Chondrocyte (in vitro differentiated cells): Measurements from ENCODE around the gene RESP18. TPM values are rescaled to one million over a fixed set of nuclear protein-coding genes. Genes with fewer than 3 reads are reported as not detected.
"Not testable (repeated sequence)": the region's sequence is repeated elsewhere in the genome, so short reads cannot be mapped to it uniquely, and the experiment has no call there.

Experiments used
- DNase-seq: peaks from one replicate; pipeline ENCODE4 v3.0.0; 2021; ENCODE audit warnings: mixed read lengths, low spot score
- H3K27ac Mint-ChIP-seq: one replicate; pipeline ENCODE4 v1.8.0; 2021; ENCODE audit warnings: mild to moderate bottlenecking, moderate library complexity, mixed read lengths; ENCODE audit not compliant: unreplicated experiment
- H3K27me3 Mint-ChIP-seq: 2 replicates; pipeline ENCODE4 v1.8.0; 2021; ENCODE audit warnings: low read depth, mixed read lengths
- H3K36me3 Mint-ChIP-seq: 2 replicates; pipeline ENCODE4 v1.8.0; 2021; ENCODE audit warnings: low read depth, mixed read lengths
- H3K4me1 Mint-ChIP-seq: 2 replicates; pipeline ENCODE4 v1.8.0; 2021; ENCODE audit warnings: low read depth, mild to moderate bottlenecking, mixed read lengths
- H3K4me3 Mint-ChIP-seq: one replicate; pipeline ENCODE4 v1.8.0; 2021; ENCODE audit warnings: mild to moderate bottlenecking, moderate library complexity, mixed read lengths; ENCODE audit not compliant: unreplicated experiment
- H3K9me3 Mint-ChIP-seq: 2 replicates; pipeline ENCODE4 v1.8.0; 2021; ENCODE audit warnings: low read depth, mixed read lengths
- total RNA-seq: library from RNA; stranded (reverse); gene quantifications from 3 replicates; pipeline ENCODE4 v1.2.1, GENCODE V29; 2021
- TF ChIP-seq, protein P1 (sequence below): fragments of 200-600 bp; sonication (generic); IDR thresholded peaks from 2 replicates; pipeline ENCODE4 v1.5.0; 2021; ENCODE audit warnings: antibody characterized with exemption, mild to moderate bottlenecking, moderate library complexity

RESP18 gene
- total RNA-seq, 1 donor from 2014 or later: not detected

DNA sequence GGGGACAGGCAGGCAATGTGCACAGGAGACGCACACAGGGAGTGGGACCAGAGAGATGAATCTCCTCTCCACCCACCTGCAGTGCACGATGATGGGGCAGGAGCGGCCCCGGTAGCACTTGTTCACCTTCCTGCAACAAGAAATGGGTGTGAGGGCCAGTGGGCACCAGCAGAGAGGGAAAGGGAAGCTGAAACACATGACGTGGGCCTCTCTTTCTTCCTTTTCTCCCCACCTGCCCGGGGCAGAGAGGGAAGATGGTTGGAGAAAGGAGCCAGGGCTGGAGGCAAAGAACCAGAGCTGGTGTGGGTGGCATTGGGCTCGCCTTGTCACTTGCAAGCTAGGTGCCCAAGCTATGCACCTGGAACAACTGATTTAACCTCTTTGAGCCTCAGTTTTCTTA is 41.1 kb downstream of the RESP18 start:
- TF ChIP-seq, protein P1, sequence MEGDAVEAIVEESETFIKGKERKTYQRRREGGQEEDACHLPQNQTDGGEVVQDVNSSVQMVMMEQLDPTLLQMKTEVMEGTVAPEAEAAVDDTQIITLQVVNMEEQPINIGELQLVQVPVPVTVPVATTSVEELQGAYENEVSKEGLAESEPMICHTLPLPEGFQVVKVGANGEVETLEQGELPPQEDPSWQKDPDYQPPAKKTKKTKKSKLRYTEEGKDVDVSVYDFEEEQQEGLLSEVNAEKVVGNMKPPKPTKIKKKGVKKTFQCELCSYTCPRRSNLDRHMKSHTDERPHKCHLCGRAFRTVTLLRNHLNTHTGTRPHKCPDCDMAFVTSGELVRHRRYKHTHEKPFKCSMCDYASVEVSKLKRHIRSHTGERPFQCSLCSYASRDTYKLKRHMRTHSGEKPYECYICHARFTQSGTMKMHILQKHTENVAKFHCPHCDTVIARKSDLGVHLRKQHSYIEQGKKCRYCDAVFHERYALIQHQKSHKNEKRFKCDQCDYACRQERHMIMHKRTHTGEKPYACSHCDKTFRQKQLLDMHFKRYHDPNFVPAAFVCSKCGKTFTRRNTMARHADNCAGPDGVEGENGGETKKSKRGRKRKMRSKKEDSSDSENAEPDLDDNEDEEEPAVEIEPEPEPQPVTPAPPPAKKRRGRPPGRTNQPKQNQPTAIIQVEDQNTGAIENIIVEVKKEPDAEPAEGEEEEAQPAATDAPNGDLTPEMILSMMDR: no peak
- H3K27me3 Mint-ChIP-seq: no peaks in the 10 kb centered on the region
- H3K9me3 Mint-ChIP-seq: no peaks in the 10 kb centered on the region
- no peak overlapping the region for H3K27ac Mint-ChIP-seq
- no peaks in the 10 kb centered on the region for H3K36me3 Mint-ChIP-seq
- H3K4me1 Mint-ChIP-seq: peaks cover 30% of the 10 kb centered on the region
- peak; percentile 56 for DNase-seq
- H3K4me3 Mint-ChIP-seq: no peak overlapping the region

- Mint-ChIP-seq H3K4me3 (no peak overlapping the region), H3K9me3 (no peaks in the 10 kb centered on the region), H3K4me1 (peaks cover 37% of the 10 kb centered on the region), H3K36me3 (no peaks in the 10 kb centered on the region), H3K27me3 (no peaks in the 10 kb centered on the region), H3K27ac (no peak overlapping the region)
- DNase-seq: peak; percentile 64
- TF ChIP-seq, protein P1: no peak
Measured at GRCh38 chr2:219290381-219291171, 42.0 kb downstream of the RESP18 start.

GRCh38 chr2:219289537-219290361 is 42.8 kb downstream of the RESP18 start:
- TF ChIP-seq, protein P1: no peak
- peaks cover 2% of the 10 kb centered on the region for H3K36me3 Mint-ChIP-seq
- DNase-seq: peak; percentile 95
- H3K4me1 Mint-ChIP-seq: peaks cover 40% of the 10 kb centered on the region
- no peak overlapping the region for H3K4me3 Mint-ChIP-seq
- no peaks in the 10 kb centered on the region for H3K9me3 Mint-ChIP-seq
- H3K27ac Mint-ChIP-seq: peak overlapping the region; percentile 98
- H3K27me3 Mint-ChIP-seq: no peaks in the 10 kb centered on the region

GRCh38 chr2:219289195-219289536 is 43.4 kb downstream of the RESP18 start:
- no peaks in the 10 kb centered on the region for H3K9me3 Mint-ChIP-seq
- H3K36me3 Mint-ChIP-seq: peaks cover 2% of the 10 kb centered on the region
- TF ChIP-seq, protein P1: no peak
- H3K27ac Mint-ChIP-seq: peak overlapping the region; percentile 98
- H3K4me1 Mint-ChIP-seq: peaks cover 37% of the 10 kb centered on the region
- no peak for DNase-seq
- no peak overlapping the region for H3K4me3 Mint-ChIP-seq
- no peaks in the 10 kb centered on the region for H3K27me3 Mint-ChIP-seq

DNA sequence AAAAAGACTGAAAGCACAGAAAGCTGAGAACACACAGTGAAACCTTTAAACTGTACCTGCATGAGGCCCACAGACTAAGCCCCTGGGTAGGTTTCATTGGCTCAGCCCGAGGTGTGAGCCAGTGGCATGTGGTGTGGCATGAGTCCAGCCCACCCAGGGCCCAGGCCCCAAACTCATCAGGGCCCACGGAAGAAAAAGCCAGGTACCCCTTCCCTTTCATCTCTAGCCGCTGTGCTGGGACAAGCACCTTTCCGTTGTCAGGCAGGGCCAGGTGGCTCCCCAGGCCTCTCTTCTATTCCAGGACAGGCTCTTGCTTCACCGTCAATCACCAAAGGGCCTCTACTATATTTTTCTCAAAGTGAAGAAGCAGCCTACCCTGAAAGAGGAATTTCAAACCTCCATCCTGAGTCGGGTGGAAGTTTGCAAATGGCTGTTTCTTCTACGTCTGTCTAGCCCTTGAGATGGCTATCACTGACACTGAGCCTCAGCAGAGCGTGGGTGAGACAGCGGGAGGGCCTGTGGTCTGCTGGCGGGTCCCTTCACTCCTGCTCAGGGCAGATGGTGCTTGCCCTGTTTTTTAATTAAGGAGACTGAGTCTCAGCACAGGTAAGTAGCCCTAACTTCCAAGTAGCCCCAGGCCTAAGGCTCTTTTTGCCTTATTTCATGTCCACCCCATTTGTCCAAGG is 44.8 kb downstream of the RESP18 start:
- H3K9me3 Mint-ChIP-seq: no peaks in the 10 kb centered on the region
- H3K27ac Mint-ChIP-seq: no peak overlapping the region
- peaks cover 9% of the 10 kb centered on the region for H3K36me3 Mint-ChIP-seq
- TF ChIP-seq, protein P1: no peak
- peak; percentile 47 for DNase-seq
- H3K4me1 Mint-ChIP-seq: peaks cover 38% of the 10 kb centered on the region
- H3K27me3 Mint-ChIP-seq: no peaks in the 10 kb centered on the region
- no peak overlapping the region for H3K4me3 Mint-ChIP-seq

DNA sequence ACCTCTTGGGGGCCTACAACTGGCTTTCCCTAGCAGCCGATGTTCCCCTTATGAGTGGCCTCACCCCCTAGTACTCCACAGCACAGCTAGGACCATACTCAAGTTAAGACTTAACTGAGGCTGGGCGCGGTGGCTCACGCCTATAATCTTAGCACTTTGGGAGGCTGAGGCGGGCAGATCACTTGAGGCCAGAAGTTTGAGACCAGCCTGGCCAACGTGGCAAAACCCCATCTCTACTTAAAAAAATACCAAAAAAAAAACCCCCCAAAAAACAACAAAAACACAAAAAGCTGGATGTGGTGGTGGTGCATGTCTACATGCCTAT is 45.5 kb downstream of the RESP18 start:
- H3K27ac Mint-ChIP-seq: not testable (repeated sequence)

More for the DNA sequence above, 45.5 kb downstream of the RESP18 start:
- not testable (repeated sequence) for H3K9me3 Mint-ChIP-seq, H3K4me3 Mint-ChIP-seq, H3K27me3 Mint-ChIP-seq
- peaks cover 43% of the 10 kb centered on the region for H3K4me1 Mint-ChIP-seq
- H3K36me3 Mint-ChIP-seq: peaks cover 11% of the 10 kb centered on the region
- peak; percentile 44 for DNase-seq
